GM12878 (cell line): Measurements from ENCODE around the gene PARD6B. TPM values are rescaled to one million over a fixed set of nuclear protein-coding genes. Genes with fewer than 3 reads are reported as not detected.
A peak's percentile ranks its signal among the peaks of the same experiment; 100 is the strongest.
"Not testable (repeated sequence)": the region's sequence is repeated elsewhere in the genome, so short reads cannot be mapped to it uniquely, and the experiment has no call there.

ENCODE experiments used
- ATAC-seq: fragments of 200-7000 bp; cut with Tn5 transposase; 3 replicates; pipeline ENCODE4 v1.9.1; 2020; ENCODE audit warnings: mild to moderate bottlenecking, moderate library complexity
- BruUV-seq: library from RNA; stranded (reverse); fragments of 400-500 nt; replicated peaks from 2 replicates; lab custom pipeline; 2021; lab: Mats Ljungman, UMichigan
- CTCF ChIA-PET: fragments of 300-600 bp; sonication (Branson Sonifier 250); formaldehyde crosslinking; extraction: SDS; loops from one replicate; lab custom pipeline; 2021; ENCODE audit warnings: inconsistent platforms; lab: Yijun Ruan, JAX
- POLR2A ChIA-PET: fragments of 350-600 bp; formaldehyde crosslinking; extraction: SDS; loops from one replicate; lab custom pipeline; 2021; ENCODE audit warnings: inconsistent platforms; lab: Charles Lee
- RAD21 ChIA-PET: fragments of 300-600 bp; sonication (Branson Sonifier 250); formaldehyde crosslinking; loops from one replicate; lab custom pipeline; 2023; ENCODE audit warnings: antibody characterized with exemption; ENCODE audit not compliant: unreplicated experiment; lab: Charles Lee
- SMC1A ChIA-PET: fragments of 300-600 bp; sonication (Branson Sonifier 250); formaldehyde crosslinking; loops from one replicate; lab custom pipeline; 2023; ENCODE audit not compliant: unreplicated experiment, uncharacterized antibody; lab: Charles Lee
- DNase-seq: peaks from one replicate; pipeline ENCODE4 v3.0.0-alpha.2; 2011; ENCODE audit warnings: low read depth, low spot score
- FAIRE-seq: peaks from 3 replicates; lab custom pipeline; 2011; peaks lifted over from hg19 to GRCh38; lab: Jason Lieb, UNC
- H2AFZ ChIP-seq: 2 replicates; pipeline ENCODE4 v1.6.0; 2011; ENCODE audit warnings: low read depth, low read length, control low read depth; ENCODE audit not compliant: control insufficient read depth
- H3K27ac ChIP-seq: 2 replicates; pipeline ENCODE4 v1.5.1; 2011; ENCODE audit warnings: control low read depth; ENCODE audit not compliant: control insufficient read depth, insufficient read depth
- H3K27me3 ChIP-seq, 2 experiments: replicated peaks in 1 of 2; 2 replicates each; pipeline versions ENCODE4 v1.6.0 to v1.6.1; 2011; ENCODE audit warnings: low read length in 1 of 2; ENCODE audit not compliant: control insufficient read depth in 2 of 2, insufficient read depth in 2 of 2
- H3K36me3 ChIP-seq, 2 experiments: 2 replicates each; pipeline ENCODE4 v1.5.1; 2011; ENCODE audit warnings: low read length in 1 of 2; ENCODE audit not compliant: control insufficient read depth in 2 of 2, insufficient read depth in 2 of 2
- H3K4me1 ChIP-seq: 2 replicates; pipeline ENCODE4 v1.6.1; 2011; ENCODE audit warnings: mild to moderate bottlenecking, low read length, moderate library complexity, mixed read lengths; ENCODE audit not compliant: control insufficient read depth, insufficient read depth
- H3K4me2 ChIP-seq: 2 replicates; pipeline ENCODE4 v1.6.0; 2011; ENCODE audit warnings: control low read depth; ENCODE audit not compliant: control insufficient read depth, insufficient read depth
- H3K4me3 ChIP-seq: fragments of 200-600 bp; sonication (generic); 2 replicates; pipeline ENCODE4 v1.5.1; 2016
- H3K79me2 ChIP-seq: 2 replicates; pipeline ENCODE4 v1.6.0; 2011; ENCODE audit warnings: low read length; ENCODE audit not compliant: control insufficient read depth, insufficient read depth
- H3K9ac ChIP-seq: 2 replicates; pipeline ENCODE4 v1.8.0; 2011; ENCODE audit warnings: low read length, control low read depth, mixed read lengths; ENCODE audit not compliant: control insufficient read depth, insufficient read depth
- H3K9me3 ChIP-seq: replicated peaks from 3 replicates; pipeline ENCODE4 v1.5.1; 2011; ENCODE audit warnings: mild to moderate bottlenecking, low read length; ENCODE audit not compliant: control insufficient read depth, insufficient read depth
- H4K20me1 ChIP-seq: 2 replicates; pipeline ENCODE4 v1.6.0; 2011; ENCODE audit not compliant: control insufficient read depth, insufficient read depth
- ETV6 ChIP-seq, 2 experiments: fragments of 450-650 bp in 1 of 2; IDR thresholded peaks in 1 of 2; conservative IDR thresholded peaks in 1 of 2; 2 replicates each; pipeline ENCODE4 v1.6.1; 2014; ENCODE audit warnings: antibody characterized with exemption in 1 of 2, borderline replicate concordance in 1 of 2, low read depth in 1 of 2, mild to moderate bottlenecking in 1 of 2, moderate library complexity in 1 of 2
- NFXL1 ChIP-seq: fragments of 450-650 bp; IDR thresholded peaks from 2 replicates; pipeline ENCODE4 v1.6.1; 2017; ENCODE audit warnings: antibody characterized with exemption, mild to moderate bottlenecking, borderline replicate concordance
- TAF1 ChIP-seq: IDR thresholded peaks from 2 replicates; pipeline ENCODE4 v1.6.1; 2011; ENCODE audit warnings: mild to moderate bottlenecking, low read depth, low read length, borderline replicate concordance
- WGBS: methylation state at CpG from one replicate; pipeline ENCODE4 v1.1.6; 2016; ENCODE audit warnings: low lambda C conversion rate; ENCODE audit not compliant: insufficient replicate concordance, insufficient coverage; ENCODE audit errors: missing lambda C conversion rate; 5-methylcytosine and 5-hydroxymethylcytosine counted together
- in situ Hi-C: fragments of 300-500 bp; cut with MboI; formaldehyde crosslinking; loops from 9 replicates; pipeline ENCODE4 v1.14.3; 2018; ENCODE audit warnings: mixed read lengths
- intact Hi-C: fragments of 100-400 bp; cut with micrococcal nuclease; formaldehyde crosslinking; loops from one replicate; pipeline ENCODE4 v1.14.2; 2022; ENCODE audit not compliant: unreplicated experiment
- polyA plus RNA-seq, 11 experiments: library from polyadenylated mRNA; depleted of rRNA in 4 of 11; unstranded in 6 of 11; stranded (reverse) in 5 of 11; fragments of >200 nt; fragmentation: Nextera tagmentation in 4 of 11; fragmentation: Illumina TruSeq in 1 of 11; extraction: Ambion mirVana in 4 of 11; extraction: Trizol in 1 of 11; gene quantifications; 1 replicate in 1 of 11; 2 replicates in 10 of 11; pipeline versions ENCODE4 v1.2.1 to v1.2.3, GENCODE V29; 2011 to 2016; ENCODE audit warnings: inconsistent platforms in 2 of 11, missing spikeins in 2 of 11, low read depth in 1 of 11
- total RNA-seq, 4 experiments: library from RNA; depleted of rRNA in 3 of 4; stranded (reverse); fragments of >200 nt in 3 of 4; fragmentation: Illumina TruSeq in 1 of 4; extraction: Trizol in 1 of 4; gene quantifications; 2 replicates each; pipeline versions ENCODE4 v1.2.1 to v1.2.3, GENCODE V29; 2013 to 2021

The PARD6B gene
- total and polyA plus RNA-seq, 10 of the 15 experiments (the other 5 are each of a cell fraction or from before 2014, with no cell fraction given), result 0.57 to 4.7 (median 2.0) TPM

- H4K20me1 ChIP-seq, RAD21 ChIA-PET, H3K9ac ChIP-seq, H3K27me3 ChIP-seq, FAIRE-seq, POLR2A ChIA-PET, in situ Hi-C loops, H2AFZ ChIP-seq, H3K27ac ChIP-seq, H3K4me1 ChIP-seq, H3K9me3 ChIP-seq, intact Hi-C loops, DNase-seq, H3K4me3 ChIP-seq, H3K79me2 ChIP-seq, CTCF ChIA-PET, H3K36me3 ChIP-seq, ATAC-seq, BruUV-seq, H3K4me2 ChIP-seq, SMC1A ChIA-PET: not testable (repeated sequence)
- 36% methylated on average over 7 of the region's 7 CpGs for WGBS
- TF ChIP-seq ETV6 (conservative IDR thresholded peaks at IDR 0.05 in 1 of 2, IDR thresholded peaks at IDR 0.05 in 1 of 2; ENCODE audit: borderline replicate concordance in 1 of 2, low read depth in 1 of 2), result 0 out of 4 replicates have a peak, but pooled peaks of 1 of the 2 experiments have one; percentile 21
Observed at GRCh38 chr20:50698255-50698654, 33.1 kb upstream of the PARD6B start.

DNA sequence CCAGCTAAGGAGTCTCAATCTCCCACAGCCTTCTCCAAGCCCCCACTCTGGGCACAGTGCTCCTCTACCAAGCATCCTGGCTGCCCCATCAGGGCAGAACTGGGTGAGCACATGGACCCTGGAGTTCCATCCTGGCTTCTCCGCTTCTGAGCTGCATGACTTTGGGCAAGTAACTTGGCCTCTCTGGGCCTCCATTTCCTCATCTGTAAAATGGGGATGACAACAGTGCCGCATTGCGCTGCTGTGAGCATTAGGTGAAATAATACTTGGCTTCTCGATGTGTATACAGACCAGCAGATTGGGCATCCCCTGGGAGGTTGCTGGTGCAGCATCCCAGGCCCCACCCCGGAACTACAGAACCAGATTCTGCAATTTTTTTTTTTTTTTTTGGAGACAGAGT lies 31.7 kb upstream of the PARD6B start:
- Histone ChIP-seq H3K36me3 (no peaks in the 10 kb centered on the region), H3K27me3 (peaks cover 0 to 4% of the 10 kb centered on the region in 2 experiments; a peak in 2 of 4 replicates), H3K27ac (no peak overlapping the region), H3K79me2 (no peaks in the 10 kb centered on the region), H3K9ac (no peak overlapping the region), H2AFZ (no peak overlapping the region), H4K20me1 (no peaks in the 10 kb centered on the region), H3K9me3 (no peaks in the 10 kb centered on the region), H3K4me2 (no peak overlapping the region), H3K4me1 (no peaks in the 10 kb centered on the region), H3K4me3 (no peak overlapping the region)
- no peak for DNase-seq
- ChIA-PET POLR2A (interaction anchor here (0.7 kb wide), 1 partner anchor 91 kb away, joined by 3 read pairs; no protein-coding TSS in a partner anchor), CTCF (no interaction called here), RAD21 (no interaction called here), SMC1A (no interaction called here)
- in situ Hi-C loops, result no loop called here
- ATAC-seq, result no peak
- WGBS, result 57% methylated on average over 5 of the region's 5 CpGs
- TF ChIP-seq TAF1 (no peak), NFXL1 (0 out of 2 replicates have a peak, but pooled peaks have one; percentile 1)
- no peak for FAIRE-seq
- BruUV-seq, result no TSS peak
- intact Hi-C loops, result no loop called here
